Measurements from ENCODE around the gene GNAS. TPM values are rescaled to one million over a fixed set of nuclear protein-coding genes. Genes with fewer than 3 reads are reported as not detected.
"Not testable (repeated sequence)": the region's sequence is repeated elsewhere in the genome, so short reads cannot be mapped to it uniquely, and the experiment has no call there.

GNAS gene
- total RNA-seq, 1 experiment from 2014 or later, result 1,936 TPM

GRCh38 chr20:58818586-58819285, 33.8 kb upstream of the GNAS start:
- H3K36me3 Mint-ChIP-seq (ENCODE audit: insufficient read depth, unreplicated experiment), result no peaks in the 10 kb centered on the region
- no peak overlapping the region for H3K27ac Mint-ChIP-seq (ENCODE audit: unreplicated experiment)
- no peak overlapping the region for H3K4me3 Mint-ChIP-seq (ENCODE audit: unreplicated experiment)
- H3K27me3 ChIP-seq (replicated peaks; ENCODE audit: control insufficient read depth, insufficient read depth, low read length), result no peaks in the 10 kb centered on the region; the same call in 1 of the 2 replicates
- BruUV-seq (replicated peaks), result no TSS peak
- ChIA-PET CTCF (interaction anchor here (0.6 to 1.2 kb wide), 4 partner anchors 18 to 1076 kb away, joined by 3 to 6 read pairs (median 4); no protein-coding TSS in a partner anchor), POLR2A (no interaction called here)
- H3K4me1 ChIP-seq, result peaks cover 8% of the 10 kb centered on the region
- DNase-seq, result no peak
- H3K4me1 Mint-ChIP-seq (ENCODE audit: low read depth, unreplicated experiment), result no peaks in the 10 kb centered on the region
- H3K27me3 Mint-ChIP-seq (ENCODE audit: insufficient read depth, unreplicated experiment), result peaks cover 8% of the 10 kb centered on the region
- H3K36me3 ChIP-seq (ENCODE audit: control insufficient read depth, insufficient read depth, low read length), result no peaks in the 10 kb centered on the region
- H3K4me3 ChIP-seq (ENCODE audit: low read depth, low read length), result no peak overlapping the region
- no peaks in the 10 kb centered on the region for H3K9me3 Mint-ChIP-seq (ENCODE audit: unreplicated experiment)
- peaks cover 21% of the 10 kb centered on the region for H3K9me3 ChIP-seq
- intact Hi-C loops (cut with micrococcal nuclease; ENCODE audit: unreplicated experiment), result no loop called here
- no peak for TF ChIP-seq CTCF (IDR thresholded peaks at IDR 0.05; ENCODE audit: insufficient read depth in 1 of 2, low read depth in 1 of 2, low read length in 1 of 2, severe bottlenecking in 1 of 2, unreplicated experiment in 1 of 2)

- Mint-ChIP-seq H3K36me3 (ENCODE audit: insufficient read depth, unreplicated experiment) (no peaks in the 10 kb centered on the region), H3K9me3 (ENCODE audit: unreplicated experiment) (no peaks in the 10 kb centered on the region), H3K27me3 (ENCODE audit: insufficient read depth, unreplicated experiment) (peaks cover 10% of the 10 kb centered on the region), H3K4me3 (ENCODE audit: unreplicated experiment) (no peak overlapping the region), H3K27ac (ENCODE audit: unreplicated experiment) (no peak overlapping the region), H3K4me1 (ENCODE audit: low read depth, unreplicated experiment) (no peaks in the 10 kb centered on the region)
- peaks cover 21% of the 10 kb centered on the region for H3K9me3 ChIP-seq
- H3K36me3 ChIP-seq (ENCODE audit: control insufficient read depth, insufficient read depth, low read length), result no peaks in the 10 kb centered on the region
- ChIA-PET POLR2A (no interaction called here), CTCF (no interaction called here)
- peaks cover 8% of the 10 kb centered on the region for H3K4me1 ChIP-seq
- H3K27me3 ChIP-seq (replicated peaks; ENCODE audit: control insufficient read depth, insufficient read depth, low read length), result no peaks in the 10 kb centered on the region
- no peak overlapping the region for H3K4me3 ChIP-seq (ENCODE audit: low read depth, low read length)
- DNase-seq, result no peak
- intact Hi-C loops (cut with micrococcal nuclease; ENCODE audit: unreplicated experiment), result no loop called here
- TF ChIP-seq CTCF (IDR thresholded peaks at IDR 0.05; ENCODE audit: insufficient read depth in 1 of 2, low read depth in 1 of 2, low read length in 1 of 2, severe bottlenecking in 1 of 2, unreplicated experiment in 1 of 2), result no peak
- BruUV-seq (replicated peaks), result no TSS peak
Measured at GRCh38 chr20:58819921-58820320, 32.6 kb upstream of the GNAS start.

GRCh38 chr20:58820515-58820914, 32.0 kb upstream of the GNAS start:
- H3K27me3 Mint-ChIP-seq (ENCODE audit: insufficient read depth, unreplicated experiment); H3K36me3 Mint-ChIP-seq (ENCODE audit: insufficient read depth, unreplicated experiment); H3K4me3 Mint-ChIP-seq (ENCODE audit: unreplicated experiment); DNase-seq; H3K4me3 ChIP-seq (ENCODE audit: low read depth, low read length); H3K27me3 ChIP-seq (replicated peaks; ENCODE audit: control insufficient read depth, insufficient read depth, low read length); intact Hi-C loops (cut with micrococcal nuclease; ENCODE audit: unreplicated experiment); H3K36me3 ChIP-seq (ENCODE audit: control insufficient read depth, insufficient read depth, low read length); H3K4me1 ChIP-seq; POLR2A ChIA-PET; CTCF ChIA-PET; H3K4me1 Mint-ChIP-seq (ENCODE audit: low read depth, unreplicated experiment); H3K27ac Mint-ChIP-seq (ENCODE audit: unreplicated experiment); H3K9me3 Mint-ChIP-seq (ENCODE audit: unreplicated experiment); BruUV-seq (replicated peaks): not testable (repeated sequence)
- H3K9me3 ChIP-seq, result peaks cover 21% of the 10 kb centered on the region
